ENCODE results near the gene ACTR1A. TPM values are rescaled to one million over a fixed set of nuclear protein-coding genes. Genes with fewer than 3 reads are reported as not detected.

ACTR1A gene
- polyA plus RNA-seq, 3 donors = 72.7 to 79.4 (median 79.0) TPM

- Histone ChIP-seq H3K4me3 (replicated peaks in 1 of 3; ENCODE audit: low read depth in 2 of 3, low read length in 3 of 3) (no peak overlapping the region), H3K36me3 (replicated peaks in 1 of 2; ENCODE audit: control insufficient read depth in 1 of 2, insufficient read depth in 2 of 2, low read length in 2 of 2) (peaks cover 12 to 20% of the 10 kb centered on the region in 2 donors), H2AFZ (ENCODE audit: insufficient read depth, low read depth, low read length, poor library complexity, severe bottlenecking) (no peak overlapping the region), H3K4me1 (ENCODE audit: control insufficient read depth in 1 of 2, insufficient read depth in 2 of 2, low read length in 2 of 2) (peaks cover 19 to 24% of the 10 kb centered on the region in 2 donors), H3K27ac (ENCODE audit: low read depth in 1 of 2, low read length in 2 of 2) (peak overlapping the region in 1 of 2 donors; percentile 54), H3K9ac (ENCODE audit: insufficient read depth, low read length, poor library complexity, severe bottlenecking) (peak overlapping the region; percentile 15), H4K20me1 (ENCODE audit: insufficient read depth, low read length) (peaks cover 93% of the 10 kb centered on the region), H3K4me2 (replicated peaks; ENCODE audit: extremely low read depth, low read length, poor library complexity, severe bottlenecking) (no peak overlapping the region), H3K27me3 (ENCODE audit: control insufficient read depth in 2 of 2, insufficient read depth in 2 of 2, low read length in 2 of 2) (no peaks in the 10 kb centered on the region), H3K79me2 (ENCODE audit: insufficient read depth, low read length) (peaks cover 21% of the 10 kb centered on the region), H3K9me3 (replicated peaks in 1 of 2; ENCODE audit: control insufficient read depth in 1 of 2, insufficient read depth in 1 of 2, low read length in 2 of 2) (no peaks in the 10 kb centered on the region)
- 8% methylated on average over 2 of the region's 2 CpGs for WGBS (ENCODE audit: insufficient coverage)
- Mint-ChIP-seq H3K4me1 (peaks cover 36% of the 10 kb centered on the region), H3K36me3 (peaks cover 25 to 36% of the 10 kb centered on the region in 2 donors), H3K9me3 (no peaks in the 10 kb centered on the region), H3K27me3 (ENCODE audit: low read depth in 3 of 3) (peaks cover 0 to 2% (median 0%) of the 10 kb centered on the region in 3 donors), H3K4me3 (no peak overlapping the region), H3K27ac (peak overlapping the region in 5 of 7 donors; percentile 42 to 83 (median 72))
- intact Hi-C loops (cut with micrococcal nuclease) = no loop called here
- TF ChIP-seq, protein P1, sequence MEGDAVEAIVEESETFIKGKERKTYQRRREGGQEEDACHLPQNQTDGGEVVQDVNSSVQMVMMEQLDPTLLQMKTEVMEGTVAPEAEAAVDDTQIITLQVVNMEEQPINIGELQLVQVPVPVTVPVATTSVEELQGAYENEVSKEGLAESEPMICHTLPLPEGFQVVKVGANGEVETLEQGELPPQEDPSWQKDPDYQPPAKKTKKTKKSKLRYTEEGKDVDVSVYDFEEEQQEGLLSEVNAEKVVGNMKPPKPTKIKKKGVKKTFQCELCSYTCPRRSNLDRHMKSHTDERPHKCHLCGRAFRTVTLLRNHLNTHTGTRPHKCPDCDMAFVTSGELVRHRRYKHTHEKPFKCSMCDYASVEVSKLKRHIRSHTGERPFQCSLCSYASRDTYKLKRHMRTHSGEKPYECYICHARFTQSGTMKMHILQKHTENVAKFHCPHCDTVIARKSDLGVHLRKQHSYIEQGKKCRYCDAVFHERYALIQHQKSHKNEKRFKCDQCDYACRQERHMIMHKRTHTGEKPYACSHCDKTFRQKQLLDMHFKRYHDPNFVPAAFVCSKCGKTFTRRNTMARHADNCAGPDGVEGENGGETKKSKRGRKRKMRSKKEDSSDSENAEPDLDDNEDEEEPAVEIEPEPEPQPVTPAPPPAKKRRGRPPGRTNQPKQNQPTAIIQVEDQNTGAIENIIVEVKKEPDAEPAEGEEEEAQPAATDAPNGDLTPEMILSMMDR (IDR thresholded peaks at IDR 0.05) = no peak
- DNase-seq = no peak
These were observed 43.5 kb upstream of the ACTR1A start for GRCh38 chr10:102545997-102546396.

GRCh38 chr10:102545265-102545871, 42.9 kb upstream of the ACTR1A start:
- WGBS (ENCODE audit: insufficient coverage) = 94% methylated on average over 4 of the region's 7 CpGs
- Histone ChIP-seq H2AFZ (ENCODE audit: insufficient read depth, low read depth, low read length, poor library complexity, severe bottlenecking) (no peak overlapping the region), H3K4me2 (replicated peaks; ENCODE audit: extremely low read depth, low read length, poor library complexity, severe bottlenecking) (no peak overlapping the region), H3K79me2 (ENCODE audit: insufficient read depth, low read length) (peaks cover 21% of the 10 kb centered on the region), H3K9ac (ENCODE audit: insufficient read depth, low read length, poor library complexity, severe bottlenecking) (peak overlapping the region; percentile 15), H3K27ac (ENCODE audit: low read depth in 1 of 2, low read length in 2 of 2) (no peak overlapping the region), H3K9me3 (replicated peaks in 1 of 2; ENCODE audit: control insufficient read depth in 1 of 2, insufficient read depth in 1 of 2, low read length in 2 of 2) (no peaks in the 10 kb centered on the region), H3K4me1 (ENCODE audit: control insufficient read depth in 1 of 2, insufficient read depth in 2 of 2, low read length in 2 of 2) (peaks cover 19 to 24% of the 10 kb centered on the region in 2 donors), H3K36me3 (replicated peaks in 1 of 2; ENCODE audit: control insufficient read depth in 1 of 2, insufficient read depth in 2 of 2, low read length in 2 of 2) (peaks cover 5 to 14% of the 10 kb centered on the region in 2 donors), H4K20me1 (ENCODE audit: insufficient read depth, low read length) (peaks cover 95% of the 10 kb centered on the region), H3K27me3 (ENCODE audit: control insufficient read depth in 2 of 2, insufficient read depth in 2 of 2, low read length in 2 of 2) (no peaks in the 10 kb centered on the region), H3K4me3 (replicated peaks in 1 of 3; ENCODE audit: low read depth in 2 of 3, low read length in 3 of 3) (no peak overlapping the region)
- intact Hi-C loops (cut with micrococcal nuclease) = no loop called here
- Mint-ChIP-seq H3K4me3 (no peak overlapping the region), H3K27ac (peak overlapping the region in 1 of 7 donors; percentile 23), H3K4me1 (peaks cover 35% of the 10 kb centered on the region), H3K27me3 (ENCODE audit: low read depth in 3 of 3) (peaks cover 0 to 2% (median 0%) of the 10 kb centered on the region in 3 donors), H3K36me3 (peaks cover 19 to 31% of the 10 kb centered on the region in 2 donors), H3K9me3 (no peaks in the 10 kb centered on the region)
- TF ChIP-seq, protein P1 (IDR thresholded peaks at IDR 0.05) = no peak
- DNase-seq = no peak
